GM12878 (cell line): ENCODE data around the gene MDFI. TPM values are rescaled to one million over a fixed set of nuclear protein-coding genes. Genes with fewer than 3 reads are reported as not detected.

Experiments
- ATAC-seq: fragments of 200-7000 bp; cut with Tn5 transposase; 3 replicates; pipeline ENCODE4 v1.9.1; 2020; ENCODE audit warnings: mild to moderate bottlenecking, moderate library complexity
- BruUV-seq: library from RNA; stranded (reverse); fragments of 400-500 nt; replicated peaks from 2 replicates; lab custom pipeline; 2021; lab: Mats Ljungman, UMichigan
- CTCF ChIA-PET: fragments of 300-600 bp; sonication (Branson Sonifier 250); formaldehyde crosslinking; extraction: SDS; loops from one replicate; lab custom pipeline; 2021; ENCODE audit warnings: inconsistent platforms; lab: Yijun Ruan, JAX
- POLR2A ChIA-PET: fragments of 350-600 bp; formaldehyde crosslinking; extraction: SDS; loops from one replicate; lab custom pipeline; 2021; ENCODE audit warnings: inconsistent platforms; lab: Charles Lee
- RAD21 ChIA-PET: fragments of 300-600 bp; sonication (Branson Sonifier 250); formaldehyde crosslinking; loops from one replicate; lab custom pipeline; 2023; ENCODE audit warnings: antibody characterized with exemption; ENCODE audit not compliant: unreplicated experiment; lab: Charles Lee
- SMC1A ChIA-PET: fragments of 300-600 bp; sonication (Branson Sonifier 250); formaldehyde crosslinking; loops from one replicate; lab custom pipeline; 2023; ENCODE audit not compliant: unreplicated experiment, uncharacterized antibody; lab: Charles Lee
- DNase-seq: peaks from one replicate; pipeline ENCODE4 v3.0.0-alpha.2; 2011; ENCODE audit warnings: low read depth, low spot score
- FAIRE-seq: peaks from 3 replicates; lab custom pipeline; 2011; peaks lifted over from hg19 to GRCh38; lab: Jason Lieb, UNC
- H2AFZ ChIP-seq: 2 replicates; pipeline ENCODE4 v1.6.0; 2011; ENCODE audit warnings: low read depth, low read length, control low read depth; ENCODE audit not compliant: control insufficient read depth
- H3K27ac ChIP-seq: 2 replicates; pipeline ENCODE4 v1.5.1; 2011; ENCODE audit warnings: control low read depth; ENCODE audit not compliant: control insufficient read depth, insufficient read depth
- H3K27me3 ChIP-seq, 2 experiments: replicated peaks in 1 of 2; 2 replicates each; pipeline versions ENCODE4 v1.6.0 to v1.6.1; 2011; ENCODE audit warnings: low read length in 1 of 2; ENCODE audit not compliant: control insufficient read depth in 2 of 2, insufficient read depth in 2 of 2
- H3K36me3 ChIP-seq, 2 experiments: 2 replicates each; pipeline ENCODE4 v1.5.1; 2011; ENCODE audit warnings: low read length in 1 of 2; ENCODE audit not compliant: control insufficient read depth in 2 of 2, insufficient read depth in 2 of 2
- H3K4me1 ChIP-seq: 2 replicates; pipeline ENCODE4 v1.6.1; 2011; ENCODE audit warnings: mild to moderate bottlenecking, low read length, moderate library complexity, mixed read lengths; ENCODE audit not compliant: control insufficient read depth, insufficient read depth
- H3K4me2 ChIP-seq: 2 replicates; pipeline ENCODE4 v1.6.0; 2011; ENCODE audit warnings: control low read depth; ENCODE audit not compliant: control insufficient read depth, insufficient read depth
- H3K4me3 ChIP-seq: fragments of 200-600 bp; sonication (generic); 2 replicates; pipeline ENCODE4 v1.5.1; 2016
- H3K79me2 ChIP-seq: 2 replicates; pipeline ENCODE4 v1.6.0; 2011; ENCODE audit warnings: low read length; ENCODE audit not compliant: control insufficient read depth, insufficient read depth
- H3K9ac ChIP-seq: 2 replicates; pipeline ENCODE4 v1.8.0; 2011; ENCODE audit warnings: low read length, control low read depth, mixed read lengths; ENCODE audit not compliant: control insufficient read depth, insufficient read depth
- H3K9me3 ChIP-seq: replicated peaks from 3 replicates; pipeline ENCODE4 v1.5.1; 2011; ENCODE audit warnings: mild to moderate bottlenecking, low read length; ENCODE audit not compliant: control insufficient read depth, insufficient read depth
- H4K20me1 ChIP-seq: 2 replicates; pipeline ENCODE4 v1.6.0; 2011; ENCODE audit not compliant: control insufficient read depth, insufficient read depth
- NR2C1 ChIP-seq: fragments of 450-650 bp; IDR thresholded peaks from 2 replicates; pipeline ENCODE4 v1.6.1; 2017; ENCODE audit warnings: antibody characterized with exemption, mild to moderate bottlenecking, moderate library complexity
- PAX5 ChIP-seq: IDR thresholded peaks from 2 replicates; pipeline ENCODE4 v1.6.1; 2011; ENCODE audit warnings: low read depth, low read length, borderline replicate concordance
- STAT1 ChIP-seq: fragments of 450-650 bp; conservative IDR thresholded peaks from 2 replicates; pipeline ENCODE4 v1.6.1; 2014; ENCODE audit warnings: antibody characterized with exemption, mild to moderate bottlenecking
- WGBS: methylation state at CpG from one replicate; pipeline ENCODE4 v1.1.6; 2016; ENCODE audit warnings: low lambda C conversion rate; ENCODE audit not compliant: insufficient replicate concordance, insufficient coverage; ENCODE audit errors: missing lambda C conversion rate; 5-methylcytosine and 5-hydroxymethylcytosine counted together
- in situ Hi-C: fragments of 300-500 bp; cut with MboI; formaldehyde crosslinking; loops from 9 replicates; pipeline ENCODE4 v1.14.3; 2018; ENCODE audit warnings: mixed read lengths
- intact Hi-C: fragments of 100-400 bp; cut with micrococcal nuclease; formaldehyde crosslinking; loops from one replicate; pipeline ENCODE4 v1.14.2; 2022; ENCODE audit not compliant: unreplicated experiment
- polyA plus RNA-seq, 11 experiments: library from polyadenylated mRNA; depleted of rRNA in 4 of 11; unstranded in 6 of 11; stranded (reverse) in 5 of 11; fragments of >200 nt; fragmentation: Nextera tagmentation in 4 of 11; fragmentation: Illumina TruSeq in 1 of 11; extraction: Ambion mirVana in 4 of 11; extraction: Trizol in 1 of 11; gene quantifications; 1 replicate in 1 of 11; 2 replicates in 10 of 11; pipeline versions ENCODE4 v1.2.1 to v1.2.3, GENCODE V29; 2011 to 2016; ENCODE audit warnings: inconsistent platforms in 2 of 11, missing spikeins in 2 of 11, low read depth in 1 of 11
- total RNA-seq, 4 experiments: library from RNA; depleted of rRNA in 3 of 4; stranded (reverse); fragments of >200 nt in 3 of 4; fragmentation: Illumina TruSeq in 1 of 4; extraction: Trizol in 1 of 4; gene quantifications; 2 replicates each; pipeline versions ENCODE4 v1.2.1 to v1.2.3, GENCODE V29; 2013 to 2021
- TF ChIP-seq, protein P1 (sequence below): IDR thresholded peaks from 2 replicates; pipeline ENCODE4 v1.6.1; 2012; ENCODE audit warnings: mild to moderate bottlenecking, low read depth, low read length

MDFI gene
- total and polyA plus RNA-seq, 10 of the 15 experiments (the other 5 are each of a cell fraction or from before 2014, with no cell fraction given), result not detected

DNA sequence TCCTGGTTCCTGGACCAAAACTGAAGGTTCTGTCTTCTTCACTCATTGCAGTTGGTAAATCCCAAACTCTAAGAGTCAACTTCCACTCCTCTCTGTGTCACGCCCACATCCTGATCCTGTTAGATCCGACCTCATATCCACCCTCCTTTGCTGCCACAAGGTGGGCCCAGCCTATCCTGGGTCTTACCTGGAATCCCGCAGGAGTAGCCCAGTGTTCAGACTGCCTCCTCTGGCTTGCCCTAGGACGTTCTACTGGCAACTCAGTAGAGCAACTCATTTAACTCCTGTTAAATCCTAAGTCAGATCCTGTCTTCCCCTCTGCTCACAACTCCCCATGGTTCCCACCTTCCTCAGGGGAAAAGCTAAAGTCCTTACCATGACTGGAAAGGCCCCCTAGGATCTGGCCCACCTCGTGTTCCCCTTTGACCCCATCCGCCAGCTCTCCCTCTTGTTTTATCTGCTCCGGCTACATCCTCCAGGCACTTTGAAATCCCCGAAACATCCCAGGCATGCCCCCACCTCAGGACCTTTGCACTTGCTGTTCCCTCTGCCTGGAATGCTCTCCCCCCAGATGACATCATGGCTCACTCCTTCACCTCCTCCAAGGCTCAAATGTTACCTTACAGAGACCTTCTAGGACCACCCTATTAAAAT, 53.3 kb downstream of the MDFI start:
- no peak for DNase-seq
- in situ Hi-C loops (no loop called here), intact Hi-C loops (no loop called here)
- no peak overlapping the region for H3K4me3 ChIP-seq
- RAD21 ChIA-PET, result interaction anchor here (1.0 kb wide), 1 partner anchor 10 kb away, joined by 4 read pairs; no protein-coding TSS in a partner anchor
- no peaks in the 10 kb centered on the region for H3K27me3 ChIP-seq
- peaks cover 10 to 36% of the 10 kb centered on the region in 2 experiments; a peak in 3 of 4 replicates for H3K36me3 ChIP-seq
- WGBS, result 85% methylated on average over 8 of the region's 8 CpGs
- SMC1A ChIA-PET, result interaction anchor here (0.8 kb wide), 1 partner anchor 31 kb away, joined by 3 read pairs; no protein-coding TSS in a partner anchor
- peaks cover 29% of the 10 kb centered on the region for H3K79me2 ChIP-seq
- no peak for TF ChIP-seq PAX5
- no peak for TF ChIP-seq STAT1
- no peak for TF ChIP-seq NR2C1
- TF ChIP-seq, protein P1, sequence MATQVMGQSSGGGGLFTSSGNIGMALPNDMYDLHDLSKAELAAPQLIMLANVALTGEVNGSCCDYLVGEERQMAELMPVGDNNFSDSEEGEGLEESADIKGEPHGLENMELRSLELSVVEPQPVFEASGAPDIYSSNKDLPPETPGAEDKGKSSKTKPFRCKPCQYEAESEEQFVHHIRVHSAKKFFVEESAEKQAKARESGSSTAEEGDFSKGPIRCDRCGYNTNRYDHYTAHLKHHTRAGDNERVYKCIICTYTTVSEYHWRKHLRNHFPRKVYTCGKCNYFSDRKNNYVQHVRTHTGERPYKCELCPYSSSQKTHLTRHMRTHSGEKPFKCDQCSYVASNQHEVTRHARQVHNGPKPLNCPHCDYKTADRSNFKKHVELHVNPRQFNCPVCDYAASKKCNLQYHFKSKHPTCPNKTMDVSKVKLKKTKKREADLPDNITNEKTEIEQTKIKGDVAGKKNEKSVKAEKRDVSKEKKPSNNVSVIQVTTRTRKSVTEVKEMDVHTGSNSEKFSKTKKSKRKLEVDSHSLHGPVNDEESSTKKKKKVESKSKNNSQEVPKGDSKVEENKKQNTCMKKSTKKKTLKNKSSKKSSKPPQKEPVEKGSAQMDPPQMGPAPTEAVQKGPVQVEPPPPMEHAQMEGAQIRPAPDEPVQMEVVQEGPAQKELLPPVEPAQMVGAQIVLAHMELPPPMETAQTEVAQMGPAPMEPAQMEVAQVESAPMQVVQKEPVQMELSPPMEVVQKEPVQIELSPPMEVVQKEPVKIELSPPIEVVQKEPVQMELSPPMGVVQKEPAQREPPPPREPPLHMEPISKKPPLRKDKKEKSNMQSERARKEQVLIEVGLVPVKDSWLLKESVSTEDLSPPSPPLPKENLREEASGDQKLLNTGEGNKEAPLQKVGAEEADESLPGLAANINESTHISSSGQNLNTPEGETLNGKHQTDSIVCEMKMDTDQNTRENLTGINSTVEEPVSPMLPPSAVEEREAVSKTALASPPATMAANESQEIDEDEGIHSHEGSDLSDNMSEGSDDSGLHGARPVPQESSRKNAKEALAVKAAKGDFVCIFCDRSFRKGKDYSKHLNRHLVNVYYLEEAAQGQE, result no peak
- H3K4me2 ChIP-seq, result no peak overlapping the region
- no TSS peak for BruUV-seq
- H3K9ac ChIP-seq, result no peak overlapping the region
- POLR2A ChIA-PET, result interaction anchor here (1.1 kb wide), 1 partner anchor 13 kb away, joined by 3 read pairs; no protein-coding TSS in a partner anchor
- no peak overlapping the region for H3K27ac ChIP-seq
- FAIRE-seq, result no peak
- no peaks in the 10 kb centered on the region for H3K9me3 ChIP-seq
- no peaks in the 10 kb centered on the region; the same call in 1 of the 2 replicates for H4K20me1 ChIP-seq
- no peaks in the 10 kb centered on the region for H3K4me1 ChIP-seq
- ATAC-seq, result no peak
- CTCF ChIA-PET, result interaction anchor here (0.5 to 2.9 kb wide), 3 partner anchors 8 to 376 kb away, joined by 3 to 9 read pairs (median 6); no protein-coding TSS in a partner anchor
- H2AFZ ChIP-seq, result no peak overlapping the region
